HG02840 (cell line): ENCODE measurements around the gene CAPN1.
"Not testable (repeated sequence)": the region's sequence is repeated elsewhere in the genome, so short reads cannot be mapped to it uniquely, and the experiment has no call there.

ENCODE experiments used
- ATAC-seq: cut with Tn5 transposase; IDR thresholded peaks from one replicate; pipeline ENCODE4 v1.9.1; 2021; ENCODE audit warnings: mild to moderate bottlenecking, moderate library complexity, moderate number of reproducible peaks; ENCODE audit not compliant: unreplicated experiment, low FRiP score

Gene CAPN1

GRCh38 chr11:65214212-65214845 is 32.6 kb downstream of the CAPN1 start:
- ATAC-seq = no peak

DNA sequence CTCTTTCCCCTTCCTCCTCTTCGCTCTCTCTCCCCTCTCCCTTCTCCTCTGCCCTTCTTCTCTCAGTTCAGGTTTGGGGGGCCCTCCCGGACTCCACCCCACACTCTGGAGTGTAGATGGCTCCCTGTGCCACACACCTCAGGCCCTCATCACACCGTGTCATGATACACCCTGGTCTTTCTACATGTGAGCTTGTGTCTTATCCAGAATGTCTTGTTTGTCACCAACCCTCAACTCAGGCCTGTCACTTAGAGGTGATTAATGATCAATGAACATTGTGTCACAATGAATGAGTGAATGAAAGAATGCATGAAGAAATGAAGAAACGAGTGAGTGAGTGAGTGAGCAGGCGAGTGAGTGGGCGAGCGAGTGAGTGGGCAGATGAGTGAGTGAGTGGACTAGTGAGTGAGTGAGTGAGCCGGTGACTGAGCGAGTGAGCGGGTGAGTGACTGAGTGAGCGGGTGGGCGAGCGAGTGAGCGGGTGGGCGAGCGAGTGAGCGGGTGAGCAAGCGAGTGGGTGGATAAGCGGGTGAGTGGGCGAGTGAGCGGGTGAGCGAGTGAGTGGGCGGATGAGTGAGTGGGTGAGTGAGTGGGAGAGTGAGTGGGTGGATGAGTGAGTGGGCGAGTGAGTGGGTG is 33.8 kb downstream of the CAPN1 start:
- no peak for ATAC-seq

- no peak for ATAC-seq
Measured at GRCh38 chr11:65216830-65217229, 35.1 kb downstream of the CAPN1 start.

- no peak for ATAC-seq
Measured at GRCh38 chr11:65217441-65218423, 36.0 kb downstream of the CAPN1 start.

DNA sequence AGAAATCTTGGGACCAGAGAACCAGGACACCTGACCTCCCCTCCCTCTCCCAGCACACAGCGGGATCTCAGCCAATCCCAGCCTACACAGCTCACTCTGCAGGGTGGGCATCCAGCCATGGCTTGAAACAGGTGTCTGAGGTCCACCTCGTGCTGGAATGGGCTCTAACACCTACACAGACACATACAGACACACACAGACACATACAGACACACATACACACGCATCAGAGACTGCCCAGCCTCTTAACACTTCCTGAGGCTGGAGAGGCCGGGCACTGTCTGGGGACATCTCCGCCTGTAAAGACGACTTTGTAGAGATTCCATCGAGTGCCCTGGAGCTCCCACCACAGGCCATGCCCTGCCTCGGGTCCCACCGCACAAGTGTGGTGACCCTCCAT is 36.7 kb downstream of the CAPN1 start:
- no peak for ATAC-seq

DNA sequence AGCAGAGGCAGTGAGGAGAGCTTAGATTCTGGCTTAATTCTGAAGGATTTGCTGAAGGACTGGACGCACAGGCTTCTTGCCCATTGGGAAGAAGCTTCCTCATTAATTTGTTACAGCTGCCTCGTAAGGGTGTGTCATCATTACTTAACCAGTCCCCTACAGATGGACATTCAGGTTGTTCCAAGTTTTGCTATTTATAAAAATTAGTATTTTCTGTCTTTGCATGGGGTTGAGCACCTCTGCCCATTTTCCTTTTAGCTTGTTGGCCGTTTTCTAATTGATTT is 38.1 kb downstream of the CAPN1 start:
- no peak for ATAC-seq

- ATAC-seq = no peak
Measured at GRCh38 chr11:65221026-65221425, 39.3 kb downstream of the CAPN1 start.

DNA sequence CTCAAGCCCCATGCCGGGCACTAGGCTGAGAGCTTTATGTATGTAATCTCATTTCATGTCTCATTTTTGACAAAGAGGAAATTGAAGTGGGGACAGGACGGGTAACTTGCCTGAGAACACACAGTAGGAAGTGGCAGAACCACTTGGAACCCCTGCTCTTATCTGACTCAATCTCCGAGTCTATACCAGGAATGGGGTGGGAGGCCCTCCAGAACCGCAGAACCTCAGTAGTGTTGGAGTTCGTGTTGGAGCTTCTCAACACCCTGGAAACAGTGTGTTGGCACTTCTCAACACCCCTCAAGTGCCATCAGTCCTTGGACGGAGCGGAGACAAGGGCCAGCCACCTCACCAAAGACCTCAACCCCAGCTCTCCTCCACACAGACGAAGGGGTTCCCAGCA is 41.3 kb downstream of the CAPN1 start:
- no peak for ATAC-seq

DNA sequence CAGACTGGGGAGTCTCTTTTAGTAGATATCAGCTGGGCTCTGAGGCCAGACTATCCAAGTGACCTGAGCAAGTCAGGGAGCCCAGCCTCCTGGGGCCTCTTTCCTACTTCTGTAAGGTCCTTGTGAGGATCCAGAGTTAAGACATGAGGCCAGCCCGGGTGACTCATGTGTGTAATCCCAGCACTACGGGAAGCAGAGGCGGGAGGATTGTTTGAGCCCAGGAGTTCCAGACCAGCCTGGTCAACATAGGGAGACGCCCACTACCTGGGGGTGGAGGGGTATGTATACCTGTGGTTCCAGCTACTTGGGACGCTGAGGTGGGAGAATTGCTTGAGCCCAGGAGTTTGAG is 43.2 kb downstream of the CAPN1 start:
- ATAC-seq = no peak

DNA sequence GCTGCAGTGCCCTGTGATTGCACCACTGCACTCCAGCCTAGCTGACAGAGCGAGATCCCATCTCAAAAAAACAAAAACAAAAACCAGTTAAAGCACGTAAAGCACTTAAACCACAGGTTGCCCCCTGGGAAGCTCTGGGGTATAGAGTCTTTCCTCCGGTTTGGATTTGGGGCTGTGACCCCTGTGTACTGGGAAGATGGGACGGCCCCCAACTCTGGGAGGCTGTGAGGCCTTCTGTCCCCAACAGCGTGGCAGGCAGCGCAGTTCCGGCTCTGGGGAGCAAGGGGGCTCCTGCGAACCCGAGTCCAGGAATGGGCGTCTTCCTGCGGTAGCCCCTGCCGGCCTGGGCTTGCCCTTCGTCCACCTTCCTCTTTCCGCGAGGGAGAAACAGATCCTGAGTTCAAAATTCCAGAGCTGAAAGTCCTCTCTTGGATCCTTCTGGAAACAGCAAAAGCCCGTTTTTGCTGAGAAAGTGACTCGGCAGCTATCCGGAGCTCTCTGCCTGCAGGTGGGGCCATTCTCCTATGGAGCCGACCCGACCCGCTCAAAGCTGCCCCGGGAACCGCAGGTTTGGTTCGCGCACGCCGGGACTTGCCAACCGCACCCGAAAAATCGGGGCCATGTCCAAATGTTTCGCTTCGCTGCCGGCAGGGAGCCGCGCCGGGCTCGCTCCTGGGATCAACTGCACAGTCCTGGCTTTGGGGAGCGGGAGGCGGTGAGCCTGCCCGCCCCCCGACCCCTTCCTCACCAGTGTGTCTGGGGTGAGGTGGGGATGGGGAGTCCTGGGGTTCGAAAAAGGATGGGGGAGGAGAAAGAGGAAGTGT is 43.8 kb downstream of the CAPN1 start:
- ATAC-seq = no peak

GRCh38 chr11:65226103-65226442 is 44.3 kb downstream of the CAPN1 start:
- no peak for ATAC-seq

DNA sequence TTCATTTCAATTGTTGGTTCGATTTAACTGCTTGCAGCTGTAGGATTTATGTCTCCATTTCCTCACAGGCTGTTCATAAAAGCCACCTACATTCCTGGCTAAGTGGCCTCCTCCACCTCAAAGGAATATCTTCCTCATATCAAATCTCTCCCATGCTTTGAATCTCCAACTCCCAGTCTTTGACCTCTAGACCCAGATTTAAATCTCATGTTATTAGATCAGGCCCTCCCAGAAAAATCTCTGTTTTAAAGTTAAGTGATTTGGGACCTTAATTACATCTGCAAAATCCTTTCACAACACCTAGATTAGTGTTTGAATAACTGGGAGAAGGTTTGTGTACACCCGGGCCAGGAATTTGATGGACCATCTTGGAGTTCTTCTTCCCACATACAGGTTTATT is 46.2 kb downstream of the CAPN1 start:
- ATAC-seq = no peak

- no peak for ATAC-seq
Measured at GRCh38 chr11:65236194-65237059, 54.7 kb downstream of the CAPN1 start.

GRCh38 chr11:65238302-65238701 is 56.6 kb downstream of the CAPN1 start:
- not testable (repeated sequence) for ATAC-seq

DNA sequence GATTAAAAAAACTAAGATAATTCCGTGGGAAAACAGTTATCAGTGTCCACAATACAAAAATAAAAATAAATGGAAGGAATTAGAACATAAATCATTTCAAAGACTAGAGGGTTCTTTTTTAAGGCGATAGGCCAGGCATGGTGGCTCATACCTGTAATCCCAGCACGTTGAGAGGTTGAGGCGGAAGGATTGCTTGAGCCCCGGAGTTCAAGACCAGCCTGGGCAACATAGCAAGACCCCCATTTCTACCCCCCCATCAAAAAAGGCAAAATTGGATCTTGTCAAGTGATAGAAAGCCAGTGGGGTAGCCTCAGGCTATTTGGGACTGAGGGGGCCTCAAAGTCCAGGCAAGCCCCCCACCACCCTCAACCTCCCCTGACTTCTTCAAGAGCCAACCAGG is 59.4 kb downstream of the CAPN1 start:
- ATAC-seq = no peak

GRCh38 chr11:65241692-65242091 is 60.0 kb downstream of the CAPN1 start:
- ATAC-seq = no peak

GRCh38 chr11:65242389-65242788 is 60.7 kb downstream of the CAPN1 start:
- no peak for ATAC-seq

DNA sequence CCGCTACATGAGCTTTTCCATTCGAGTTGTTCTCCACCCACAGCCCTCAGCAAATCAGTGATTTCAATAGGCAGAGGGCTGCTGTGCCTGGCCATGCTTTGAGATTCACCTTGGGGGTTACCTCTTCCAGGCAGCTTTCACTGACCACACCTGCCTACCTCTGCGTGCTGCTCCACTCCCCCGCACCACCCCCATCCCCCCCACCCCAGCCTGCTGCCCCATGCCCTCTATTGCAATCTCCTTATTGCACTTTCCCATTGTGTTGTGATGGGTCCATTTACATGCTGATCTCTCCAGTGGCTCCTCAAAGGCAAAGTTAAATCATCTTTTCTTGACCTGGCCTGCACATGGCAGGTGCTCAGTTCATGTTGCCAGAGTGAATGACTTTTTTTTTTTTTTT is 62.1 kb downstream of the CAPN1 start:
- ATAC-seq = no peak

DNA sequence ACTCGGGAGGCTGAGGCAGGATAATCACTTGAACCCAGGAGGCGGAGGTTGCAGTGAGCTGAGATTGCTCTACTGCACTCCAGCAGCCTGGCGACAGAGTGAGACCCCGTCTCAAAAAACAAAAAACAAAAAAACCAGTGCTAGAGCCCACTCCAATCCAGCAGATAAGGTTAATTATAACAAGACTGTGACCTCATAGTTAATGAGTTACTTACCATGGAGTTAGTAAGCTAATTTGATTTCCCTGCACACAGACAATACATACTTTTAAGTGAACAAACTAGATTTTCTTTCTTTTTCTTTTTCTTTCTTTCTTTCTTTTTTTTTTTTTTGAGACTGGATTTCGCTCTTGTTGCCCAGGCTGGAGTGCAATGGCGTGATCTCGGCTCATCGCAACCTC is 63.3 kb downstream of the CAPN1 start:
- ATAC-seq = not testable (repeated sequence)

DNA sequence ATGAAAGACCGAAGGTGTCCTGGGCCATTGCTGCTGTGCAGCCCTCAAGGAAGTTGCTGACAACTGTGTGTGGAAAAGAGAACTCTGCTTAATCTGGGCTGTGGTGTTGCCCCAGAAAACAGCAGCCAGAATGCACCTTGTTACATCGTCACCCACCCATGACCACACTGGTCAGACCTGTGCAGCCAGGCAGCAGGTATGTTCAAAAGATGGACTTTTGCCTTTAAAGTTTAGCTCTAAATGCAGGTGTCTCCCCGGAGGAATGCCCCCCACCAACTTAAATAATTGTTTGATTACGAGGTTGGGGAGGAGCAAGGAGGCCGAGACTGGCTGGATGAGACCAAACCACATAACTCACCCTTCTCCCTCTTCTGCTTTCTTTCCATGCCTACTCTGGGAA is 64.8 kb downstream of the CAPN1 start:
- no peak for ATAC-seq
